Upper lobe of left lung (tissue), 6 donors: ENCODE measurements around the gene DSE. TPM values are rescaled to one million over a fixed set of nuclear protein-coding genes. Genes with fewer than 3 reads are reported as not detected.

Experiments used
- ATAC-seq, 2 donors: fragments of 200-7000 bp; cut with Tn5 transposase; one replicate each; pipeline ENCODE4 v1.9.1; 2022; ENCODE audit warnings: mild to moderate bottlenecking in 2 of 2, moderate library complexity in 2 of 2; ENCODE audit not compliant: low FRiP score in 2 of 2
- DNase-seq, 2 donors: peaks; one replicate each; pipeline ENCODE4 v3.0.0-alpha.2; 2019 to 2020
- H3K27ac ChIP-seq, 4 donors: fragments of 200-600 bp; sonication (generic); one replicate each; pipeline ENCODE4 v1.5.1; 2016 to 2019
- H3K27me3 ChIP-seq, 4 donors: fragments of 200-600 bp; sonication (generic); one replicate each; pipeline ENCODE4 v1.5.1; 2017 to 2019
- H3K36me3 ChIP-seq, 4 donors: fragments of 200-600 bp; sonication (generic); one replicate each; pipeline ENCODE4 v1.5.1; 2016 to 2019
- H3K4me1 ChIP-seq, 4 donors: fragments of 200-600 bp; sonication (generic); one replicate each; pipeline ENCODE4 v1.5.1; 2018 to 2019
- H3K4me3 ChIP-seq, 4 donors: fragments of 200-600 bp; sonication (generic); one replicate each; pipeline ENCODE4 v1.5.1; 2017 to 2019; ENCODE audit warnings: mild to moderate bottlenecking in 2 of 4, moderate library complexity in 1 of 4
- H3K9me3 ChIP-seq, 4 donors: fragments of 200-600 bp; sonication (generic); one replicate each; pipeline ENCODE4 v1.5.1; 2018 to 2019
- EP300 ChIP-seq, 4 donors: sonication (generic); formaldehyde crosslinking; IDR thresholded peaks; one replicate each; pipeline ENCODE4 v1.5.1; 2017; ENCODE audit warnings: antibody characterized with exemption in 4 of 4, control low read depth in 2 of 4
- POLR2A ChIP-seq, 4 donors: fragments of 450-650 bp; IDR thresholded peaks; one replicate each; pipeline ENCODE4 v1.5.1; 2016 to 2017; ENCODE audit warnings: antibody characterized with exemption in 4 of 4, mild to moderate bottlenecking in 2 of 4
- POLR2AphosphoS5 ChIP-seq, 2 donors: sonication (generic); formaldehyde crosslinking; IDR thresholded peaks; one replicate each; pipeline ENCODE4 v1.5.1; 2017; ENCODE audit warnings: antibody characterized with exemption in 2 of 2
- WGBS, 2 donors: methylation state at CpG; one replicate each; pipeline ENCODE4 v1.1.5; 2017 to 2018; 5-methylcytosine and 5-hydroxymethylcytosine counted together
- total RNA-seq, 6 donors: library from RNA; depleted of rRNA in 4 of 6; stranded (reverse); fragments of >200 nt in 4 of 6; gene quantifications; one replicate each; pipeline versions ENCODE4 v1.1.0 to v1.2.1, GENCODE V29; 2016 to 2021
- TF ChIP-seq, protein P1 (sequence below), 6 experiments: fragments of 450-650 bp in 4 of 6; fragments of 200-600 bp in 2 of 6; sonication (generic) in 2 of 6; IDR thresholded peaks; one replicate each; pipeline ENCODE4 v1.5.1; 2016 to 2019; ENCODE audit warnings: antibody characterized with exemption in 6 of 6
- donor health status: DM: no; HTN: no; CAD: no; lungs with moderate emphysema.
- donor health status: DM: no; HTN: yes; CAD: no; lungs with severe emphysema.

DSE gene
- total RNA-seq, 6 donors from 2014 or later: 20.1 to 68.1 (median 40.6) TPM

DNA sequence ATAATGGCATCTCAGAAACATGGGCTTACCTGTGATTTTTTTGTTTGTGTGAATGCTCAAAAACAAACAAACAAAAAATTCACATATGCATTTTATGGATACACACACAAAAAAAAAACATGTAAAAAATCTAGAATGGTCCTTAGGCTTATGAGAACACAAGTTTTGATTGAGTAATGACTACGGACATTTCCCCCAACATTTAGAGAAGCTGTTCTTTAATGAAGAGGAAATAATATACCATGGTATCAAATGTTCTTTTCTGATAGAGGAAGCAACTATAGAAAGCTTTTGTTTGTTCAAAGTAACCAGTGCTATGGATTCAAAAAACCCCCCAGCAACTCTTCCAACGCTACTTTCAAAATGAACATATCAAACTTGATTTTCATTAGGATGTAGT lies 81.8 kb downstream of the DSE start:
- peaks cover 5 to 14% (median 11%) of the 10 kb centered on the region in 4 donors for H3K4me1 ChIP-seq
- H3K9me3 ChIP-seq: no peaks in the 10 kb centered on the region
- H3K27me3 ChIP-seq: no peaks in the 10 kb centered on the region
- H3K4me3 ChIP-seq: no peak overlapping the region
- WGBS, 2 donors: 71 to 84% methylated on average over 2 of the region's 2 CpGs
- DNase-seq (no peak), ATAC-seq (no peak)
- no peak overlapping the region for H3K27ac ChIP-seq
- no peaks in the 10 kb centered on the region for H3K36me3 ChIP-seq
- TF ChIP-seq POLR2A (IDR thresholded peaks at IDR 0.05): no peak
- TF ChIP-seq, protein P1, sequence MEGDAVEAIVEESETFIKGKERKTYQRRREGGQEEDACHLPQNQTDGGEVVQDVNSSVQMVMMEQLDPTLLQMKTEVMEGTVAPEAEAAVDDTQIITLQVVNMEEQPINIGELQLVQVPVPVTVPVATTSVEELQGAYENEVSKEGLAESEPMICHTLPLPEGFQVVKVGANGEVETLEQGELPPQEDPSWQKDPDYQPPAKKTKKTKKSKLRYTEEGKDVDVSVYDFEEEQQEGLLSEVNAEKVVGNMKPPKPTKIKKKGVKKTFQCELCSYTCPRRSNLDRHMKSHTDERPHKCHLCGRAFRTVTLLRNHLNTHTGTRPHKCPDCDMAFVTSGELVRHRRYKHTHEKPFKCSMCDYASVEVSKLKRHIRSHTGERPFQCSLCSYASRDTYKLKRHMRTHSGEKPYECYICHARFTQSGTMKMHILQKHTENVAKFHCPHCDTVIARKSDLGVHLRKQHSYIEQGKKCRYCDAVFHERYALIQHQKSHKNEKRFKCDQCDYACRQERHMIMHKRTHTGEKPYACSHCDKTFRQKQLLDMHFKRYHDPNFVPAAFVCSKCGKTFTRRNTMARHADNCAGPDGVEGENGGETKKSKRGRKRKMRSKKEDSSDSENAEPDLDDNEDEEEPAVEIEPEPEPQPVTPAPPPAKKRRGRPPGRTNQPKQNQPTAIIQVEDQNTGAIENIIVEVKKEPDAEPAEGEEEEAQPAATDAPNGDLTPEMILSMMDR (IDR thresholded peaks at IDR 0.05): no peak
- TF ChIP-seq POLR2AphosphoS5 (IDR thresholded peaks at IDR 0.05): no peak
- TF ChIP-seq EP300 (IDR thresholded peaks at IDR 0.05): no peak

DNA sequence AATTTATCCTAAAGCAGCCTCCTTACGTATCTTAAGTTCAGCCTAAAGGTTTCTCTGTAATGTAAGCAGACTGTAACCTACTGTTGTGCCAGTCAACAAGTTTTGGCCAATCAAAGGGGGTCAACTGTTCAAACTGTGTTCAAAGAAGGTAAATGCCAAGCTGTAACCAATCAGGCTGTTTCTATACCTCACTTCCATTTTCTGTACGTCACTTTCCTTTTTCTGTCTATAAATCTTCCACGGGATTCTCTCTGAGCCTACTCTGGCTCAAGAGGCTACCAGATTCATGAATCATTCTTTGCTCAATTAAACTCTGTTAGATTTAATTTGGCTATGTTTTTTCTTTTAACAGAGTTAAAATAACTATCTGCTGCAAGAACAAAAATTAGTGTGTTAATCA lies 85.4 kb downstream of the DSE start:
- ATAC-seq (no peak), DNase-seq (no peak)
- no peak overlapping the region for H3K27ac ChIP-seq
- H3K36me3 ChIP-seq: no peaks in the 10 kb centered on the region
- no peaks in the 10 kb centered on the region for H3K27me3 ChIP-seq
- H3K4me1 ChIP-seq: peaks cover 0 to 7% (median 5%) of the 10 kb centered on the region in 4 donors
- no peak overlapping the region for H3K4me3 ChIP-seq
- no peaks in the 10 kb centered on the region for H3K9me3 ChIP-seq
- TF ChIP-seq EP300 (IDR thresholded peaks at IDR 0.05): no peak
- TF ChIP-seq POLR2A (IDR thresholded peaks at IDR 0.05): no peak
- TF ChIP-seq, protein P1 (IDR thresholded peaks at IDR 0.05): no peak
- no peak for TF ChIP-seq POLR2AphosphoS5 (IDR thresholded peaks at IDR 0.05)
- WGBS, 2 donors: 87 to 89% methylated on average over 3 of the region's 3 CpGs

DNA sequence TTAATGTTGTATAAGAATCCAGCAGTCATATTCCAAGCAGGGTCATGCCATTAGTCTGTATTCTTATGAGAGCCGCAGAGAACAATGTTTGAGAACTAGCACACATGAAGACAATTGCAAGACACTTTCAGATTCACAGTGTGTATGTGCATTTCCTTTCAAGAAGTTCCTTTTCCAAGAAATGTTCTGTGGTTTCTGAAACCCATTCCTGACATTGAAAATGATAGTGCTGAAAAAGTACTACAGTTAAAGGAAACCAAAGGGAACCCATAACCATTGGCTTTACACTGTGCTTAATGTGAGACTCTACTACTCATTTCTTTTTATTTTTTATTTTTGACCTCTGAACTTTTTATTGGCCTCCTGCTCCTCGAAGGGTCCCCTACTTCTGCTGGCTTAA lies 86.2 kb downstream of the DSE start:
- DNase-seq (no peak), ATAC-seq (peak in 1 of 2 donors; percentile 28)
- H3K36me3 ChIP-seq: no peaks in the 10 kb centered on the region
- 78 to 89% methylated on average over 2 of the region's 2 CpGs for WGBS, 2 donors
- no peak overlapping the region for H3K27ac ChIP-seq
- TF ChIP-seq POLR2A (IDR thresholded peaks at IDR 0.05): no peak
- TF ChIP-seq, protein P1 (IDR thresholded peaks at IDR 0.05): no peak
- H3K27me3 ChIP-seq: no peaks in the 10 kb centered on the region
- H3K4me3 ChIP-seq: no peak overlapping the region
- no peaks in the 10 kb centered on the region for H3K9me3 ChIP-seq
- H3K4me1 ChIP-seq: peaks cover 3 to 12% (median 3%) of the 10 kb centered on the region in 4 donors

DNA sequence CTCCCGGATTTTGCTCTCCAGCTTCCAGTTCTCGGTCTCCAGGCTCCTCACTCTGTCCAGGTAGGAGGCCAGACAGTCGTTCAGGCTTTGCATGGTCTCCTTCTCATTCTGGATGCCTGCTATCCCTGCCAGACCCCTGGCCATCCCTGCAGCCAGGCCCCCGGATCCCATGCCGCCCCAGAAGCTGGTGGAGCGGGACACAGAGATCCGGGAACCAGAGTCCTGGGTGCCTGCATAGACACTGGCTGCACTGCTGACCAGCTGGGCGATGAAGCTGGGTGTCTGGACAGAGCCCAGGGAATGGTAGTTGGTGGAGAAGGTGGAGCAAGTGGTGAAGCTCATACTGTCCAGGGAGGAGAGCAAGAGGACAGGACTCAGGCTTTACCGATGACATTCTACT lies 87.5 kb downstream of the DSE start:
- no peak overlapping the region for H3K4me3 ChIP-seq
- peaks cover 8 to 20% (median 10%) of the 10 kb centered on the region in 4 donors for H3K4me1 ChIP-seq
- no peaks in the 10 kb centered on the region for H3K36me3 ChIP-seq
- H3K27ac ChIP-seq: no peak overlapping the region
- no peaks in the 10 kb centered on the region for H3K27me3 ChIP-seq
- no peak for TF ChIP-seq POLR2A (IDR thresholded peaks at IDR 0.05)
- no peak for TF ChIP-seq POLR2AphosphoS5 (IDR thresholded peaks at IDR 0.05)
- no peak for TF ChIP-seq EP300 (IDR thresholded peaks at IDR 0.05)
- TF ChIP-seq, protein P1 (IDR thresholded peaks at IDR 0.05): no peak
- no peak for ATAC-seq
- DNase-seq: peak in 1 of 2 donors; percentile 37
- no peaks in the 10 kb centered on the region for H3K9me3 ChIP-seq
- WGBS, 2 donors: 92 to 93% methylated on average over 7 to 9 of the region's 9 CpGs

DNA sequence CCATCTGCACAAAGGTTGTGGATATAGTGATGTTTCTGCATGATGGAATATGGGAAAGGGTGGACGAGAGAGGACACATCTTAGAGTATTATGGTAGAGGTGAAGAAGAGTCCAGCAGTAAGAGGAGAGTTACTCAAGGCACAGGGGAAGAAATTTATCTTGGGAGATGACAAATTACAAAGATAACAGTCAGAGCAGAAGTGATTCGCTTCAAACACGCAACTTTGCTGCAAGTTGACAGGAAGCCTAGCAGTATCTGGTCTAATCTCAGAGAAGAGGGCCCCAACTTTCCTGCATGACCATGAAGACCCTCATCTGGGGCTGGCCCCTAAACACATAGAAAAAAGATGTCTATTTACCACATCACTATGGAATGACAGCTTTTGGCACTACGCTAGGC lies 89.2 kb downstream of the DSE start:
- no peak overlapping the region for H3K4me3 ChIP-seq
- H3K36me3 ChIP-seq: no peaks in the 10 kb centered on the region
- TF ChIP-seq EP300 (IDR thresholded peaks at IDR 0.05): no peak
- TF ChIP-seq, protein P1 (IDR thresholded peaks at IDR 0.05): no peak
- TF ChIP-seq POLR2A (IDR thresholded peaks at IDR 0.05): no peak
- no peak for TF ChIP-seq POLR2AphosphoS5 (IDR thresholded peaks at IDR 0.05)
- H3K27me3 ChIP-seq: no peaks in the 10 kb centered on the region
- H3K4me1 ChIP-seq: peaks cover 11 to 20% (median 13%) of the 10 kb centered on the region in 4 donors
- no peaks in the 10 kb centered on the region for H3K9me3 ChIP-seq
- no peak overlapping the region for H3K27ac ChIP-seq
- DNase-seq (no peak), ATAC-seq (no peak)
- 90 to 93% methylated on average over 4 of the region's 4 CpGs for WGBS, 2 donors
